Neuronal stem cell (in vitro differentiated cells): ENCODE measurements around the gene GAS6.
"Not testable (repeated sequence)": the region's sequence is repeated elsewhere in the genome, so short reads cannot be mapped to it uniquely, and the experiment has no call there.

Experiments
- DNase-seq: peaks from one replicate; pipeline ENCODE4 v3.0.0-alpha.2; 2013; ENCODE audit warnings: low spot score
- H2AFZ ChIP-seq: one replicate; pipeline ENCODE4 v1.6.1; 2013; ENCODE audit warnings: mild to moderate bottlenecking, low read length, inconsistent platforms
- H2AK5ac ChIP-seq: 2 replicates; pipeline ENCODE4 v1.6.1; 2013; ENCODE audit warnings: low read depth, mild to moderate bottlenecking, inconsistent platforms, low read length, moderate library complexity, mixed read lengths
- H2BK120ac ChIP-seq: 2 replicates; pipeline ENCODE4 v1.6.1; 2013; ENCODE audit warnings: low read depth, mild to moderate bottlenecking, inconsistent platforms, low read length, moderate library complexity, mixed read lengths
- H2BK12ac ChIP-seq: one replicate; pipeline ENCODE4 v1.6.1; 2013; ENCODE audit warnings: low read length, inconsistent platforms
- H2BK15ac ChIP-seq: 2 replicates; pipeline ENCODE4 v1.6.1; 2013; ENCODE audit warnings: mild to moderate bottlenecking, low read length, inconsistent platforms, mixed read lengths
- H2BK5ac ChIP-seq: one replicate; pipeline ENCODE4 v1.6.1; 2013; ENCODE audit warnings: inconsistent platforms, mild to moderate bottlenecking, low read length, moderate library complexity
- H3K14ac ChIP-seq: one replicate; pipeline ENCODE4 v1.6.1; 2013; ENCODE audit warnings: low read length, inconsistent platforms
- H3K18ac ChIP-seq: 2 replicates; pipeline ENCODE4 v1.6.1; 2013; ENCODE audit warnings: low read length, inconsistent platforms
- H3K23ac ChIP-seq: 2 replicates; pipeline ENCODE4 v1.6.1; 2013; ENCODE audit warnings: low read depth, mild to moderate bottlenecking, mixed read lengths, low read length, inconsistent platforms; ENCODE audit not compliant: poor library complexity
- H3K27ac ChIP-seq: replicated peaks from 3 replicates; pipeline ENCODE4 v1.5.1; 2013; ENCODE audit warnings: low read length, inconsistent platforms
- H3K27me3 ChIP-seq, 3 experiments: 2 replicates each; pipeline ENCODE4 v1.6.1; 2013; ENCODE audit warnings: low read length in 3 of 3, mild to moderate bottlenecking in 2 of 3, inconsistent platforms in 1 of 3, low read depth in 1 of 3, mixed read lengths in 1 of 3, moderate library complexity in 1 of 3; ENCODE audit not compliant: control insufficient read depth in 3 of 3, insufficient read depth in 3 of 3
- H3K36me3 ChIP-seq, 2 donors: replicated peaks in 1 of 2; 2 replicates each; pipeline ENCODE4 v1.6.1; 2013; ENCODE audit warnings: low read length in 2 of 2; ENCODE audit not compliant: control insufficient read depth in 2 of 2, insufficient read depth in 2 of 2
- H3K4ac ChIP-seq: 2 replicates; pipeline ENCODE4 v1.6.1; 2013; ENCODE audit warnings: inconsistent platforms, mild to moderate bottlenecking, low read length, moderate library complexity
- H3K4me1 ChIP-seq, 2 donors: 1 replicate in 1 of 2; 2 replicates in 1 of 2; pipeline ENCODE4 v1.6.1; 2013; ENCODE audit warnings: low read length in 2 of 2, low read depth in 1 of 2; ENCODE audit not compliant: control insufficient read depth in 2 of 2, insufficient read depth in 1 of 2
- H3K4me2 ChIP-seq: one replicate; pipeline ENCODE4 v1.6.1; 2013; ENCODE audit warnings: mild to moderate bottlenecking, low read length, inconsistent platforms; ENCODE audit not compliant: insufficient read depth, poor library complexity, severe bottlenecking
- H3K4me3 ChIP-seq, 2 donors: 2 replicates each; pipeline ENCODE4 v1.5.1; 2013; ENCODE audit warnings: low read length in 2 of 2, mild to moderate bottlenecking in 2 of 2, inconsistent platforms in 1 of 2, moderate library complexity in 1 of 2
- H3K79me1 ChIP-seq: one replicate; pipeline ENCODE4 v1.6.1; 2013; ENCODE audit warnings: low read depth, mild to moderate bottlenecking, inconsistent platforms, low read length, moderate library complexity
- H3K9ac ChIP-seq: one replicate; pipeline ENCODE4 v1.6.1; 2013; ENCODE audit warnings: mild to moderate bottlenecking, low read depth, low read length, inconsistent platforms; ENCODE audit not compliant: poor library complexity
- H3K9me3 ChIP-seq, 2 donors: replicated peaks in 1 of 2; 2 replicates each; pipeline versions ENCODE3 to v1.6.1; 2013; ENCODE audit warnings: low read length in 2 of 2, mild to moderate bottlenecking in 2 of 2, inconsistent platforms in 1 of 2, low read depth in 1 of 2, mixed read lengths in 1 of 2, moderate library complexity in 1 of 2; ENCODE audit not compliant: control insufficient read depth in 2 of 2, insufficient read depth in 1 of 2
- H4K8ac ChIP-seq: one replicate; pipeline ENCODE4 v1.6.1; 2013; ENCODE audit warnings: low read depth, mild to moderate bottlenecking, inconsistent platforms, low read length, moderate library complexity
- H4K91ac ChIP-seq: one replicate; pipeline ENCODE4 v1.6.1; 2013; ENCODE audit warnings: low read length, low read depth, mild to moderate bottlenecking, inconsistent platforms; ENCODE audit not compliant: poor library complexity
- WGBS, 2 donors: extraction: QIAGEN DNeasy Blood & Tissue Kit; methylation state at CpG; one replicate each; pipeline ENCODE4 v1.1.7; 2013; ENCODE audit warnings: missing lambda C conversion rate in 2 of 2, mixed read lengths in 1 of 2; ENCODE audit not compliant: insufficient read length in 2 of 2, insufficient replicate concordance in 1 of 2; ENCODE audit errors: extremely low coverage in 2 of 2; 5-methylcytosine and 5-hydroxymethylcytosine counted together

Gene GAS6

DNA sequence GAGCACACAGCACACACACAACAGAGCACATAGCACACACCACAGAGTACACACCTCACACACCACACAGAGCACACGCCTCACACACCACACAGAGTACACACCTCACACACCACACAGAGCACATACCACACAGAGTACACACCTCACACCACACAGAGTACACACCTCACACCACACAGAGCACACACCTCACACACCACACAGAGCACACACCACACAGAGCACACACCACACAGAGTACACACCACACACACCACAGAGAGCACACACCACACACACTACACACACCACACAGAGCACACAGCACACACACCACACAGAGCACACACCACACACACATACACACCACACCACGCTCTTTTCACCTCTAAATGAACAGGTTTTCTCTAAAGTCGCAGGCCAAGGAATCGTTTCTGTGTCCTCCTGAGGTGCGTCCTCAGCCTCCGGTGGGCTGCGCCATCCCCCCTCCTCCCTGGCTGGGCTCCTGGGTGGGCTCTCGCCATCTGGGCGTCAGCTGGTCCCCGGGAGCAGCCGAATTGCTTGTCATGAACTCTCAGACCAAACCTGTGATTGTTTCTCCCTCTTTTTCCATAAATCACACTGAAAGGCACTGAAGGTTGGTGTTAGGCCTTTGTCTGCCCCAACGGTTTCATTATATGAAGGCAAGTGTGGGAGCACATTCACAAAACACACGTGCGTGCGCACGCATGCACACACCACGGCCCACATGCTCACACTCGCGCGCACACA is 67.5 kb downstream of the GAS6 start:
- H3K9me3 ChIP-seq = no peaks in the 10 kb centered on the region
- H2AFZ ChIP-seq = no peak overlapping the region
- no peak overlapping the region for H2BK12ac ChIP-seq
- no peak overlapping the region for H2AK5ac ChIP-seq
- peak overlapping the region in 1 of 2 donors; percentile 50 for H3K4me3 ChIP-seq
- H2BK120ac ChIP-seq = no peak overlapping the region
- no peak overlapping the region for H3K27ac ChIP-seq
- no peak overlapping the region for H2BK5ac ChIP-seq
- H4K8ac ChIP-seq = no peak overlapping the region
- H2BK15ac ChIP-seq = no peak overlapping the region
- no peak overlapping the region for H3K4ac ChIP-seq
- H3K4me1 ChIP-seq = peaks cover under 1% of the 10 kb centered on the region in 2 donors
- peak overlapping the region; percentile 0 for H3K23ac ChIP-seq
- peak overlapping the region; percentile 59 for H3K18ac ChIP-seq
- peak overlapping the region; percentile 27 for H3K9ac ChIP-seq
- no peak for DNase-seq
- WGBS, 2 donors = no CpG with 5 or more reads among the region's 20 CpGs
- no peak overlapping the region for H3K4me2 ChIP-seq
- H4K91ac ChIP-seq = no peak overlapping the region
- H3K14ac ChIP-seq = peak overlapping the region; percentile 75
- no peaks in the 10 kb centered on the region for H3K27me3 ChIP-seq
- H3K79me1 ChIP-seq = peaks cover 4% of the 10 kb centered on the region
- peaks cover 0 to 2% of the 10 kb centered on the region in 2 donors for H3K36me3 ChIP-seq

- not testable (repeated sequence) for H3K18ac ChIP-seq, H3K27ac ChIP-seq, H3K4me1 ChIP-seq, H2BK15ac ChIP-seq, H2AK5ac ChIP-seq, H2AFZ ChIP-seq, H3K79me1 ChIP-seq, H2BK12ac ChIP-seq, DNase-seq, H3K9ac ChIP-seq, H3K23ac ChIP-seq, H4K8ac ChIP-seq, H3K36me3 ChIP-seq, H3K4ac ChIP-seq, H3K4me2 ChIP-seq, H3K9me3 ChIP-seq, H2BK120ac ChIP-seq, H3K27me3 ChIP-seq, H2BK5ac ChIP-seq, H4K91ac ChIP-seq
- no CpG with 5 or more reads among the region's 1 CpG for WGBS, 2 donors
- Histone ChIP-seq H3K4me3 (peak overlapping the region in 1 of 2 donors; percentile 52), H3K14ac (peak overlapping the region; percentile 1)
Observed at GRCh38 chr13:113795362-113795761, 68.5 kb downstream of the GAS6 start.

DNA sequence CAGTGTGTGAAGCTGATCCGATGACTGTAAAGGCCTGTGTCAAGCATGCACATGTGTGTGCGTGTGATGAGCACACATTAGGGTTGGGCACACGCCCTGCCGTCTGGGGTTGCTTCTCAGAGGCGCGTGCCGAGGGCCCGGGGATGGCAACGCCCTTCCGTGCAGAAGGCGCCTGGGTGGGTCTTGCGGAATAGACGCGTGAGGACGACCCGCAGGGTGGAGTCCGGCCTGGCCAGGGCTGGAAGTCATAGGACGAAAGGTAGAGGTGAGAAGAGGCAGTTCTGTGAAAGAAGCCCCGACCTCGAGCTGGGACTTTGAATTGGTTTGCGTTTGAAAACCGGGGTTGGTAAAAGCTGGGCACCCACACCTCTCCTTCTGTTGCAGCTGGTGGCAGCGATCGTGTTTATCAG is 69.1 kb downstream of the GAS6 start:
- Histone ChIP-seq H2BK5ac (peak overlapping the region; percentile 14), H4K91ac (no peak overlapping the region), H3K36me3 (peaks cover 0 to 2% of the 10 kb centered on the region in 2 donors), H3K27ac (no peak overlapping the region), H2AK5ac (no peak overlapping the region), H3K4me2 (no peak overlapping the region), H3K9me3 (no peaks in the 10 kb centered on the region), H3K4me1 (no peaks in the 10 kb centered on the region), H2AFZ (no peak overlapping the region), H3K18ac (no peak overlapping the region), H3K4ac (no peak overlapping the region), H2BK15ac (no peak overlapping the region), H3K79me1 (peaks cover 4% of the 10 kb centered on the region), H3K23ac (no peak overlapping the region), H4K8ac (no peak overlapping the region), H3K27me3 (no peaks in the 10 kb centered on the region), H3K14ac (peak overlapping the region; percentile 39), H2BK120ac (no peak overlapping the region), H2BK12ac (no peak overlapping the region), H3K9ac (peak overlapping the region; percentile 40), H3K4me3 (no peak overlapping the region)
- DNase-seq = no peak
- no CpG with 5 or more reads among the region's 24 CpGs for WGBS, 2 donors

- H2BK15ac ChIP-seq = no peak overlapping the region
- H3K14ac ChIP-seq = peak overlapping the region; percentile 28
- H3K9ac ChIP-seq = peak overlapping the region; percentile 17
- H2AFZ ChIP-seq = no peak overlapping the region
- no peak overlapping the region for H3K27ac ChIP-seq
- peak overlapping the region; percentile 77 for H3K23ac ChIP-seq
- H2BK120ac ChIP-seq = no peak overlapping the region
- no peak overlapping the region for H4K8ac ChIP-seq
- H3K9me3 ChIP-seq = no peaks in the 10 kb centered on the region
- H2BK5ac ChIP-seq = peak overlapping the region; percentile 48
- no peaks in the 10 kb centered on the region for H3K27me3 ChIP-seq
- WGBS, 2 donors = no CpG with 5 or more reads among the region's 23 CpGs
- no peak overlapping the region for H3K4me3 ChIP-seq
- peaks cover 4% of the 10 kb centered on the region for H3K79me1 ChIP-seq
- H2BK12ac ChIP-seq = no peak overlapping the region
- no peak overlapping the region for H3K4me2 ChIP-seq
- no peak overlapping the region for H3K18ac ChIP-seq
- H3K4ac ChIP-seq = no peak overlapping the region
- no peak overlapping the region for H4K91ac ChIP-seq
- no peak for DNase-seq
- no peaks in the 10 kb centered on the region for H3K4me1 ChIP-seq
- no peak overlapping the region for H2AK5ac ChIP-seq
- H3K36me3 ChIP-seq = peaks cover 0 to 2% of the 10 kb centered on the region in 2 donors
Observed at GRCh38 chr13:113794086-113794485, 69.8 kb downstream of the GAS6 start.
